ENCODE data around the gene IGSF11.

DNA sequence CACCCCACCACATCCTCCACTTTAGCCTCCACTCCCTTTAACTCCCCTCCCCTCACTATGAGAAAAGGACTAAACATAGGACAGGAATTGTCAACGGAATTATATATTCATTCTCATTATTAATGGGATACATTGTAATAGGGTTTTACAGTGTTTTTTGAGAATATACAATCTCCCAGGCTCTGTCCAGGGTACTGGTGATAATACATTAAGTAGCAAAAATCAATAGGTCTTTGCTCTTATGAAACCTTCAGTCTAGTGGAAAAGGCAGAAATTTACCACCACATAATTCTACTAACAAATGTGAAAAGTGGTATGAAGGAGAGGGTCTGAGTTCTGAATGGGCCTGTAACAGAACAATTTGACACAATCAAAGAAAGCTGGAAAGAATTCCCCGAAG is 28.2 kb upstream of the IGSF11 start:
- no peak for TF ChIP-seq EZH2 (IDR thresholded peaks at IDR 0.05)
- no peak for TF ChIP-seq POLR2AphosphoS5 (IDR thresholded peaks at IDR 0.05; ENCODE audit: borderline replicate concordance, low read depth, low read length)
- TF ChIP-seq FOXP2 (optimal IDR thresholded peaks at IDR 0.05; ENCODE audit: control extremely low read depth, extremely low read length, insufficient read depth): no peak

Measured in SK-N-MC (cell line).